GM21529 (cell line): ENCODE data around the gene DOCK2.
A peak's percentile ranks its signal among the peaks of the same experiment; 100 is the strongest.
"Not testable (repeated sequence)": the region's sequence is repeated elsewhere in the genome, so short reads cannot be mapped to it uniquely, and the experiment has no call there.

ENCODE experiments used
- ATAC-seq: cut with Tn5 transposase; IDR thresholded peaks from one replicate; pipeline ENCODE4 v1.9.1; 2021; ENCODE audit not compliant: unreplicated experiment

DOCK2 gene

GRCh38 chr5:169637085-169637548 lies at the start of gene DOCK2:
Gene DOCK2 (plus strand): TSS chr5:169637275. CDS start chr5:169637327, 52 bp downstream.
- ATAC-seq: peak; percentile 93

DNA sequence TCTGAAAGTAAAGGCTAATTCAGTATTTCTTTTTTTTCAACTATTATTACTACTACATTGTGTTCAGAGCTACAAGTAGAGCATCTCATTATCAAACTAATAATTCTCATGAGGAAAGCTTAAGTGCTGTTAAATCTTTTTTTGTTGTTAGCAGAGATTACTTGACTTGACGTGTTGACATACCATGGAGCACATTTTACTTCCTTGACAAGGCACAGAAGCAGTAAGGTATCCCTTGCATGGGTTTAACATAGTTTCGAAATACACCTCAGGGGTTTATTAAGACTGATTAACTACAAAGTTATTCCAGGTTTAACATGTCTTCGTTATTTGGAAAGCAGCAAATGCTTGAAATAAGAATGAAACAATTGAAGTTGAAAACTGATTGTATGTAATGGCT lies 46.5 kb upstream of the DOCK2 start:
- no peak for ATAC-seq

- ATAC-seq: no peak
Observed at GRCh38 chr5:169591636-169592035, 45.4 kb upstream of the DOCK2 start.

- ATAC-seq: no peak
Observed at GRCh38 chr5:169592937-169593650, 44.0 kb upstream of the DOCK2 start.

DNA sequence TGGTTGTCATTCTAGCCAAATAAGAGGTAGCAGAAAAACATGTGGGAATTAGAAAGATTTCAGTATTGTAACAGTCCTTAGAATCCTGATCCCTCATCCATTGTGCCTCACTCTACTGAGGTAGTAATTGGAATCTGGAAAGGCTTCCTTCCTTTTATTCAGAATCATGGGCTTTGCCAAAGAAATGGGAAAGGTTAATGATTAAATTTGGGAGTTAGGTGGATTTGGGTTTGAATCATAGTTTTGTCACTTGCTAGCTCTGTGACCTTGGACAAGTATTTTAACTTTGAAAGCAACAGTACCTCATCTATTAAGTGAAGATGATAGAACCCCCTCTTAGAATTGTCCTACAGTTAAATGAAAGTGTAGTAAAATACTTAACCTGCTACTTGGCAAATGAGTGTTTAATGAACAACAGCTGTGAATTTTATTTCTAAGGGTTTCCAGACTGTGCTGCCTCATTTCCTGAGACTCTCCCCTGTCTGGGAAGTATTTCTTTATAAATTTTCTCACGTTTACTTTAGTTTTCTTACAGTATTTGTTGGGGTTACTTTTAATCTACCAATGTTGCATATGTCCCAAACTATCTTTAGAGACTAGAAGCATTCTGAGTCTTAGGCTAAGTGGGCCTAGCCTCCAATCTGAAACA lies 41.8 kb upstream of the DOCK2 start:
- no peak for ATAC-seq

DNA sequence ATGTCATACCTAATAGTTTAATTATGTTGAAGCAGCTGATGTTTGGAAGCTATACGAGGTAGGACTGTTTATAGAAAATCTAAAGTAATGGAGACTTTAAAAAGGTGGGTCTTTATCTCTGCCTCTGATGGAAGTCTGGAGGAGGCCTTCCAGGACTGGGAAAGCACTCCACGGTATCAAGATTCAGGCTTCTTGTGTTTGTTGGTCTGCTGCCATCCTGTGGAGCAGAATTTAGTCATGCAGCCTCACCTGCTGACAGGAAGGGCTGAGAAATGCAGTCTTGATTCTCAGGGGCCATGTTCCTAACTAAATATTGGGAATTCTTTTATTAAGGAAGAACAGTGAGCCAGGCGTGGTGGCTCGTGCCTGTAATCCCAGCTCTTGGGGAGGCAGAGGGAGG lies 37.6 kb upstream of the DOCK2 start:
- ATAC-seq: no peak

- ATAC-seq: no peak
Observed at GRCh38 chr5:169602535-169602934, 34.5 kb upstream of the DOCK2 start.

GRCh38 chr5:169606279-169606678 lies 30.8 kb upstream of the DOCK2 start:
- ATAC-seq: no peak

- no peak for ATAC-seq
Observed at GRCh38 chr5:169607882-169608281, 29.2 kb upstream of the DOCK2 start.

DNA sequence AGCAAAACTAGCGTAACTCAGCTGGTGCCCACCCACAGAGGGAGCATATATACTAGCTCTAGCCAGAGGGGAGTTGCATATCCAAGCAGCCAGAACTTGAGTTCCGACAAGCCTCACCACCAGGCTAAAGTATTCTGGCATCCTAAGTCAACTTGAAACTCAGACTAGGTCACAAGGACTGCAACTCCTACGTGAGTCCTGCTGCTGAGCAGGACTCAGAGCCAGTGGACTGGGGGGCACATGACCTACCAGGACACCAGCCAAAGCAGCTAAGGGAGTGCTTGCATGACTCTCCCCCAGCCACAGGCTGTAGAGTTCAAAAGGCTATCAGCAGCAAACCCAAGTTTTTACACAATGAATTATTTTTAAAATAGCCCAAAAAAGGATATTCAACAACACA lies 27.4 kb upstream of the DOCK2 start:
- no peak for ATAC-seq

DNA sequence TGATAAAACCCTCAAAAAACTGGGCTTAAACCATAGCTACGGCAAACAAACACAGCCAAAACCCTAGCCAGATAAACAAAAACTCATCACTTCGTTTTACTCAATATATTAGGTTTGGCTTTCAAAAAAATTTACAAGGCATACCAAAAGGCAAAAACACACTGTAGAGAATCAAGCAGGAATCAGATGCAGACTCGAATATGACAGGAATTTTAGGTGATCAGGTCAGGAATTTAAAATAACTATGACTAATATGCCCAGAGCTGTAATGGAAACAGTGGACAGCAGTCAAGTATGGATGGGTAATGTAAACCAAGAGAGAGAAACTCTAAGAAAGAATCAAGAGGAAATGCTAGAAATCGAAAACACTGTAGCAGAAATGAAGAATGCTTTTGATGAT lies 26.5 kb upstream of the DOCK2 start:
- no peak for ATAC-seq

- ATAC-seq: no peak
Observed at GRCh38 chr5:169615561-169615960, 21.5 kb upstream of the DOCK2 start.

- not testable (repeated sequence) for ATAC-seq
Observed at GRCh38 chr5:169624307-169624706, 12.8 kb upstream of the DOCK2 start.

DNA sequence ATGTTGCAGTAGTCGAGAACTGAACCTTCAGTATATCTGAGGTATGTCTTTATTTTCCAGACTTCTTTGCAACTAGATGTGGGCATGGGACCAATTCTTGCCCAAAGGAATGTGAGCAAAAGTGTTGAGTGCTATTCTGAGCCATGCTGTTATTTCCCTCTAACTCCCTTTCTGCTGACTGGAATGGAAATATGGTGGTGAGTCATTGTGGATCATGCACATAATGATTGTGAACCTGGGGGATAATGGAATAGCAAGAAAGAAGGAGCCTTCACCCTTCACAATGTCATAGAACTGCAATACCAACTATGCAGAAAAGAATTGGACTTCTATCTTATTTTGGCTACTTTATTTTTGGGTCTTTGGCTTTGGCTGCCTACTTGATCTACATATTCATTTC lies 10.3 kb upstream of the DOCK2 start:
- no peak for ATAC-seq

- ATAC-seq: no peak
Observed at GRCh38 chr5:169627551-169627950, 9.5 kb upstream of the DOCK2 start.

GRCh38 chr5:169628892-169629291 lies 8.2 kb upstream of the DOCK2 start:
- no peak for ATAC-seq

GRCh38 chr5:169629847-169630548 lies 7.1 kb upstream of the DOCK2 start:
- ATAC-seq: no peak

- ATAC-seq: no peak
Observed at GRCh38 chr5:169631360-169631759, 5.7 kb upstream of the DOCK2 start.

DNA sequence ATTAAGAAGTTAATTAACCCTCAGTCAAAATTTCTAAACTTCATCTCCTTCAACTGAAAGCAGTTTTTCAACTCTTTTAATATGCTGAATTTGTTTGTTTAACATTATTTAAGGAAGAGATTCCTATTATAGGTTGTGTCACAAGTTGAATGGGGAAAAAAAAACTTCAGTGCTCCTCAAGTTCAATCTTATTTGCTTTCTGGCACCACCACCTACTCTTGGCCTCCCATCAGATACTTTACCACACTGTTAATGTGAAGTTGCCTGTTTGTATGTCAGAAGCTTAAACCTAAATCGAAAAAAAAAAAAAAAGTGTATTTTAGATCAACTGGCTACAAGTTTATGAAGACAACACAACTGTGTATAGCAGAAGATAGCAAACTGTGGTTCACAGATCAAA lies 4.1 kb upstream of the DOCK2 start:
- no peak for ATAC-seq

- ATAC-seq: no peak
Observed at GRCh38 chr5:169634606-169635005, 2.5 kb upstream of the DOCK2 start.

DNA sequence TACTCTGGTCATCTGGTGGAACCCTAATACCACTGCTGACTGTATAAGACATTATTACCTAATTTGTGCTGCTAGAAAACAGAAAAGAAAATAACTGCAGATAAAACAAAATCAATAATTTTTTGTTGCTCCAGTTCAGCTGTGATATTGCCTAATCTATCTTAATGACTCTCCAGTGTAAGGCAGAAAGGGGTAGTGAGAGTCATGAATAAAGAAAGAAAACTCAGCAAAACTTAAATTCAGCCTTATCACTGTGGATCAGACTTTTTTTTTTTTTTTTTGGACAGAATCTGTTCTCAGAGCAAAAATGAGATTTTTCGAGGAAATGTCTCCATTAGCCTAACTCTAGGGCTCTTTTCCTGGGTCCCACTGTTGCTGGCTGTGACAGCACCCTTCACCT lies 1.1 kb upstream of the DOCK2 start:
- ATAC-seq: no peak

DNA sequence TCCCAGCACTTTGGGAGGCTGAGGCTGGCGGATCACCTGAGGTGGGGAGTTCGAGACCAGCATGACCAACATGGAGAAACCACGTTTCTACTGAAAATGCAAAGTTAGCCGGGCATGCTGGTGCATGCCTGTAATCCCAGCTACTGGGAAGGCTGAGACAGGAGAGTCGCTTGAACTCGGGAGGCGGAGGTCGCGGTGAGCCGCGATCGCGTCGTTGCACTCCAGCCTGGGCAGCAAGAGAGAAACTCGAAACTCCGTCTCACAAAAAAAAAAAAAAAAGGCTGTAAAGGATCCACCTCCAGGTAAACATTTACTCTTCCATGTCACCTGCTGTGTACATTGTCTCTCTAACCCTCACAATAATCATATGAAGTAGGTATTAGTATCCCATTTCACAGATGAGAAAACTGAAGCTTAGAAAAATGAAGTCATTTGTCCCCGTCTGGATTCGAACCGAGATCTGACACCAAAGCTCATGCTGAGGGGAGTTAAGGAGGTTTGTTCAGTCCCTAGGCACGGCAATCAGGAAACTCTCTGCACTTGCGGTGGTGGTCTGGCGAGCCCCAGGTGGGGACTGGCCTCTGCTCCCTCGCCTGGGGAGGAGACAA lies 494 bp upstream of the DOCK2 start:
- no peak for ATAC-seq
